ENCODE results near the gene CCDC188.

CCDC188 gene

GRCh38 chr22:20150381-20151275 is at the start of gene CCDC188:
CCDC188 (minus strand) TSS chr22:20151055; CDS start chr22:20150986, 69 bp downstream.
- no peak for DNase-seq (ENCODE audit: low spot score)

- no peak for DNase-seq (ENCODE audit: low spot score)
These were observed 49.1 kb upstream of the CCDC188 start for GRCh38 chr22:20199906-20200305.

GRCh38 chr22:20199413-20199842 is 48.6 kb upstream of the CCDC188 start:
- no peak for DNase-seq (ENCODE audit: low spot score)

- no peak for DNase-seq (ENCODE audit: low spot score)
These were observed 47.9 kb upstream of the CCDC188 start for GRCh38 chr22:20198557-20199319.

- no peak for DNase-seq (ENCODE audit: low spot score)
These were observed 46.7 kb upstream of the CCDC188 start for GRCh38 chr22:20197407-20198030.

- no peak for DNase-seq (ENCODE audit: low spot score)
These were observed 45.4 kb upstream of the CCDC188 start for GRCh38 chr22:20196094-20196842.

- no peak for DNase-seq (ENCODE audit: low spot score)
These were observed 44.1 kb upstream of the CCDC188 start for GRCh38 chr22:20194681-20195593.

GRCh38 chr22:20193761-20194494 is 43.1 kb upstream of the CCDC188 start:
- DNase-seq (ENCODE audit: low spot score): no peak

- no peak for DNase-seq (ENCODE audit: low spot score)
These were observed 42.3 kb upstream of the CCDC188 start for GRCh38 chr22:20192972-20193760.

GRCh38 chr22:20192293-20192971 is 41.6 kb upstream of the CCDC188 start:
- no peak for DNase-seq (ENCODE audit: low spot score)

GRCh38 chr22:20191803-20192202 is 40.9 kb upstream of the CCDC188 start:
- no peak for DNase-seq (ENCODE audit: low spot score)

GRCh38 chr22:20191000-20191515 is 40.2 kb upstream of the CCDC188 start:
- DNase-seq (ENCODE audit: low spot score): no peak

- DNase-seq (ENCODE audit: low spot score): no peak
These were observed 37.7 kb upstream of the CCDC188 start for GRCh38 chr22:20188567-20188877.

- DNase-seq (ENCODE audit: low spot score): no peak
These were observed 37.1 kb upstream of the CCDC188 start for GRCh38 chr22:20187777-20188566.

GRCh38 chr22:20186871-20187546 is 36.2 kb upstream of the CCDC188 start:
- no peak for DNase-seq (ENCODE audit: low spot score)

GRCh38 chr22:20186183-20186870 is 35.5 kb upstream of the CCDC188 start:
- no peak for DNase-seq (ENCODE audit: low spot score)

- no peak for DNase-seq (ENCODE audit: low spot score)
These were observed 34.9 kb upstream of the CCDC188 start for GRCh38 chr22:20185750-20186149.
